CD14-positive monocyte (primary cell): ENCODE results near the gene UBR1. TPM values are rescaled to one million over a fixed set of nuclear protein-coding genes. Genes with fewer than 3 reads are reported as not detected.
A peak's percentile ranks its signal among the peaks of the same experiment; 100 is the strongest.

Source experiments
- DNase-seq, 3 donors: peaks; one replicate each; pipeline ENCODE4 v3.0.0-alpha.2; 2011 to 2022
- H2AFZ ChIP-seq: 2 replicates; pipeline ENCODE4 v1.6.0; 2012; ENCODE audit warnings: mild to moderate bottlenecking, low read depth, low read length, inconsistent platforms; ENCODE audit not compliant: insufficient read depth, poor library complexity, severe bottlenecking
- H3K27ac ChIP-seq, 2 donors: 1 replicate in 1 of 2; 2 replicates in 1 of 2; pipeline ENCODE4 v1.5.1; 2012 to 2013; ENCODE audit warnings: low read length in 2 of 2, control low read depth in 1 of 2, inconsistent platforms in 1 of 2, low read depth in 1 of 2, mild to moderate bottlenecking in 1 of 2
- H3K27me3 ChIP-seq, 2 donors: one replicate each; pipeline versions ENCODE4 v1.6.0 to v1.6.1; 2011 to 2013; ENCODE audit warnings: low read length in 2 of 2; ENCODE audit not compliant: control insufficient read depth in 2 of 2, insufficient read depth in 2 of 2
- H3K36me3 ChIP-seq, 2 donors: replicated peaks in 1 of 2; 1 replicate in 1 of 2; 2 replicates in 1 of 2; pipeline versions ENCODE4 v1.5.1 to v1.6.1; 2012 to 2013; ENCODE audit warnings: low read length in 2 of 2, control low read depth in 1 of 2, inconsistent platforms in 1 of 2, mild to moderate bottlenecking in 1 of 2; ENCODE audit not compliant: insufficient read depth in 2 of 2, control insufficient read depth in 1 of 2
- H3K4me1 ChIP-seq, 2 donors: 1 replicate in 1 of 2; 2 replicates in 1 of 2; pipeline versions ENCODE4 v1.5.1 to v1.6.1; 2012 to 2013; ENCODE audit warnings: low read length in 2 of 2, control low read depth in 1 of 2, inconsistent platforms in 1 of 2, mild to moderate bottlenecking in 1 of 2, moderate library complexity in 1 of 2; ENCODE audit not compliant: insufficient read depth in 2 of 2, control insufficient read depth in 1 of 2
- H3K4me2 ChIP-seq: replicated peaks from 2 replicates; pipeline ENCODE3; 2012; ENCODE audit warnings: low read length, moderate library complexity, mild to moderate bottlenecking; ENCODE audit not compliant: poor library complexity, severe bottlenecking; ENCODE audit errors: extremely low read depth
- H3K4me3 ChIP-seq, 3 experiments: fragments of 200-600 bp in 1 of 3; sonication (generic) in 1 of 3; replicated peaks in 1 of 3; 1 replicate in 2 of 3; 2 replicates in 1 of 3; pipeline ENCODE4 v1.5.1; 2011 to 2013; ENCODE audit warnings: low read length in 3 of 3, mild to moderate bottlenecking in 3 of 3, control low read depth in 2 of 3, low read depth in 2 of 3, inconsistent platforms in 1 of 3, moderate library complexity in 1 of 3
- H3K79me2 ChIP-seq: 2 replicates; pipeline ENCODE4 v1.6.0; 2012; ENCODE audit warnings: mild to moderate bottlenecking, control low read depth, inconsistent platforms, low read length, moderate library complexity; ENCODE audit not compliant: insufficient read depth
- H3K9ac ChIP-seq: 2 replicates; pipeline ENCODE4 v1.6.0; 2017; ENCODE audit warnings: low read length, mild to moderate bottlenecking; ENCODE audit not compliant: insufficient read depth, poor library complexity, severe bottlenecking
- H3K9me3 ChIP-seq, 2 donors: replicated peaks in 1 of 2; 1 replicate in 1 of 2; 2 replicates in 1 of 2; pipeline versions ENCODE4 v1.5.1 to v1.6.1; 2012 to 2013; ENCODE audit warnings: low read length in 2 of 2, control low read depth in 1 of 2; ENCODE audit not compliant: control insufficient read depth in 1 of 2, insufficient read depth in 1 of 2
- H4K20me1 ChIP-seq: 2 replicates; pipeline ENCODE4 v1.6.0; 2012; ENCODE audit warnings: mild to moderate bottlenecking, low read length, control low read depth, moderate library complexity; ENCODE audit not compliant: insufficient read depth
- H3K27ac Mint-ChIP-seq, 7 donors: one replicate each; pipeline ENCODE4 v1.8.0; 2020; ENCODE audit warnings: mild to moderate bottlenecking in 7 of 7, mixed read lengths in 7 of 7, moderate library complexity in 6 of 7, inconsistent platforms in 2 of 7
- H3K27me3 Mint-ChIP-seq, 3 donors: one replicate each; pipeline ENCODE4 v1.8.0; 2021 to 2022; ENCODE audit warnings: low read depth in 3 of 3, mild to moderate bottlenecking in 3 of 3, mixed read lengths in 3 of 3, moderate library complexity in 3 of 3, inconsistent platforms in 1 of 3
- H3K36me3 Mint-ChIP-seq, 2 donors: one replicate each; pipeline ENCODE4 v1.8.0; 2020; ENCODE audit warnings: mixed read lengths in 2 of 2, inconsistent platforms in 1 of 2, mild to moderate bottlenecking in 1 of 2
- H3K4me1 Mint-ChIP-seq: one replicate; pipeline ENCODE4 v1.8.0; 2020; ENCODE audit warnings: mild to moderate bottlenecking, mixed read lengths
- H3K4me3 Mint-ChIP-seq, 2 donors: one replicate each; pipeline ENCODE4 v1.8.0; 2020; ENCODE audit warnings: mild to moderate bottlenecking in 2 of 2, mixed read lengths in 2 of 2, moderate library complexity in 1 of 2
- H3K9me3 Mint-ChIP-seq, 7 donors: one replicate each; pipeline ENCODE4 v1.8.0; 2020 to 2022; ENCODE audit warnings: mixed read lengths in 7 of 7, mild to moderate bottlenecking in 6 of 7, moderate library complexity in 6 of 7, inconsistent platforms in 2 of 7
- CTCF ChIP-seq: fragments of 200-600 bp; IDR thresholded peaks from one replicate; pipeline ENCODE4 v1.8.0; 2022; ENCODE audit warnings: antibody characterized with exemption, mild to moderate bottlenecking
- WGBS: methylation state at CpG from one replicate; pipeline ENCODE4 v1.1.5; 2013; ENCODE audit warnings: missing lambda C conversion rate; ENCODE audit not compliant: insufficient coverage; 5-methylcytosine and 5-hydroxymethylcytosine counted together
- intact Hi-C, 2 donors: fragments of 100-400 bp; cut with micrococcal nuclease; formaldehyde crosslinking; loops; one replicate each; pipeline versions ENCODE4 v1.15.0 to v1.15.1; 2023
- polyA plus RNA-seq, 3 donors: library from polyadenylated mRNA; depleted of rRNA in 1 of 3; unstranded in 2 of 3; stranded (reverse) in 1 of 3; fragments of 300-500 nt in 2 of 3; fragments of >200 nt in 1 of 3; fragmentation: Illumina TruSeq in 2 of 3; gene quantifications; 1 replicate in 2 of 3; 2 replicates in 1 of 3; pipeline ENCODE4 v1.2.3, GENCODE V29; 2012 to 2021

UBR1 gene
- polyA plus RNA-seq, 3 donors = 5.1 to 7.9 (median 6.3) TPM

- peaks cover 0 to 4% (median 0%) of the 10 kb centered on the region in 3 donors for H3K27me3 Mint-ChIP-seq
- H3K79me2 ChIP-seq = no peaks in the 10 kb centered on the region
- no peak for TF ChIP-seq CTCF
- peak overlapping the region in 1 of 3 experiments; percentile 34 for H3K4me3 ChIP-seq
- peak in 1 of 3 donors; percentile 23 for DNase-seq
- peaks cover 43% of the 10 kb centered on the region for H3K4me1 Mint-ChIP-seq
- H3K27ac ChIP-seq = no peak overlapping the region
- WGBS = no CpG with 5 or more reads among the region's 2 CpGs
- no peak overlapping the region for H3K9ac ChIP-seq
- no peaks in the 10 kb centered on the region for H3K36me3 Mint-ChIP-seq
- intact Hi-C loops = loop anchor here in 1 of 2 donors (2.0 kb wide), 1 partner anchor 21 kb away; the partner anchor contains the start of gene UBR1
- peaks cover 34 to 45% of the 10 kb centered on the region in 2 donors for H3K4me1 ChIP-seq
- peak overlapping the region; percentile 37 for H3K4me2 ChIP-seq
- peak overlapping the region; percentile 28 to 45 for H3K4me3 Mint-ChIP-seq
- H2AFZ ChIP-seq = no peak overlapping the region
- peaks cover 3 to 11% (median 8%) of the 10 kb centered on the region in 7 donors for H3K9me3 Mint-ChIP-seq
- H4K20me1 ChIP-seq = no peaks in the 10 kb centered on the region
- H3K27me3 ChIP-seq = no peaks in the 10 kb centered on the region
- no peaks in the 10 kb centered on the region for H3K36me3 ChIP-seq
- H3K9me3 ChIP-seq = no peaks in the 10 kb centered on the region
- peak overlapping the region; percentile 40 to 91 (median 76) for H3K27ac Mint-ChIP-seq
These were observed 21.9 kb upstream of the UBR1 start for GRCh38 chr15:43127752-43128151.

GRCh38 chr15:43126356-43126755 lies 20.5 kb upstream of the UBR1 start:
- Histone ChIP-seq H3K36me3 (no peaks in the 10 kb centered on the region), H3K27me3 (no peaks in the 10 kb centered on the region), H3K79me2 (no peaks in the 10 kb centered on the region), H3K4me3 (no peak overlapping the region), H3K27ac (no peak overlapping the region), H3K9me3 (no peaks in the 10 kb centered on the region), H3K4me1 (peaks cover 43 to 56% of the 10 kb centered on the region in 2 donors), H3K9ac (no peak overlapping the region), H4K20me1 (no peaks in the 10 kb centered on the region), H2AFZ (no peak overlapping the region), H3K4me2 (peak overlapping the region; percentile 42)
- peak; percentile 51 to 83 (median 74) for DNase-seq
- no peak for TF ChIP-seq CTCF
- intact Hi-C loops = loop anchor here in 1 of 2 donors (2.0 kb wide), 1 partner anchor 20 kb away; the partner anchor contains the start of gene UBR1
- Mint-ChIP-seq H3K4me3 (no peak overlapping the region), H3K36me3 (no peaks in the 10 kb centered on the region), H3K27ac (peak overlapping the region; percentile 10 to 92 (median 55)), H3K9me3 (peaks cover 3 to 11% (median 8%) of the 10 kb centered on the region in 7 donors), H3K27me3 (peaks cover 0 to 1% (median 0%) of the 10 kb centered on the region in 3 donors), H3K4me1 (peaks cover 53% of the 10 kb centered on the region)
- WGBS = no CpG with 5 or more reads among the region's 6 CpGs
